Panc1 (cell line): Measurements from ENCODE around the gene ARRDC2.

Experiments
- CTCF ChIP-seq: fragments of 450-650 bp; IDR thresholded peaks from 2 replicates; pipeline ENCODE4 v1.5.1; 2017; ENCODE audit warnings: mild to moderate bottlenecking
- POLR2AphosphoS5 ChIP-seq: IDR thresholded peaks from 2 replicates; pipeline ENCODE4 v1.6.1; 2012; ENCODE audit warnings: mild to moderate bottlenecking, low read depth, low read length, moderate library complexity
- REST ChIP-seq, 2 experiments: IDR thresholded peaks; 2 replicates each; pipeline ENCODE4 v1.6.1; 2011 to 2012; ENCODE audit warnings: low read depth in 2 of 2, control low read depth in 1 of 2, low read length in 1 of 2, mild to moderate bottlenecking in 1 of 2, moderate library complexity in 1 of 2; ENCODE audit not compliant: insufficient read depth in 1 of 2
- TCF7L2 ChIP-seq: IDR thresholded peaks from 2 replicates; pipeline ENCODE4 v1.6.1; 2011; ENCODE audit warnings: mild to moderate bottlenecking, low read depth, low read length, inconsistent platforms

GRCh38 chr19:18051887-18052286 lies 43.9 kb downstream of the ARRDC2 start:
- no peak for TF ChIP-seq CTCF
- TF ChIP-seq POLR2AphosphoS5, result no peak
- TF ChIP-seq REST (IDR thresholded peaks at IDR 0.05; ENCODE audit: insufficient read depth in 1 of 2, low read depth in 2 of 2, low read length in 1 of 2), result no peak
- no peak for TF ChIP-seq TCF7L2
